ENCODE data around the gene ZNF697.
A peak's percentile ranks its signal among the peaks of the same experiment; 100 is the strongest.
"Not testable (repeated sequence)": the region's sequence is repeated elsewhere in the genome, so short reads cannot be mapped to it uniquely, and the experiment has no call there.

ZNF697 gene

DNA sequence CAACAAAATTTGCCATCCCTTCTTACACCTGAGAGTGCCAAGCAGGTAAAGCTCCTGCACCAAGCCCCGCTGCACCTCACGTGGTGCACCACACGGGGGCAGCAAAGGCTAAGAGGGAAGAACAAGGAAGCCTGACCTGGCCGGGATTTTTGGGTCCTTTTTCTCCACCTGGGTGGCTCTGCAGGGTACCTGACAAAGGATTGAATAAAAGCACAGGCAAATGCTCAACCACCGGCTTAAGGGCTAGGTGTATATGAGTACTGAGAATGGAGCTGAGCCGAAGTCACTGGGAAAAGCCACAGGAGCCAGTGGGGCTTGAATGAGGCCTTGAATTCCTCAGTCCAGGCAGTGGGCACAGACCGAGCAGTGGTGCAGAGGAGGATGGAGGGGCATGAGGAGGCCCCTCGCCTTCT is 36.4 kb downstream of the ZNF697 start:
- Mint-ChIP-seq H3K9me3 (no peaks in the 10 kb centered on the region), H3K4me1 (no peaks in the 10 kb centered on the region), H3K4me3 (no peak overlapping the region), H3K27me3 (peaks cover 10% of the 10 kb centered on the region), H3K36me3 (no peaks in the 10 kb centered on the region), H3K27ac (no peak overlapping the region)
- DNase-seq = peak; percentile 86
- CTCF ChIA-PET = interaction anchor here (0.8 to 4.7 kb wide), 7 partner anchors 11 to 133 kb away, joined by 3 to 84 read pairs (median 4); no protein-coding TSS in a partner anchor

DNA sequence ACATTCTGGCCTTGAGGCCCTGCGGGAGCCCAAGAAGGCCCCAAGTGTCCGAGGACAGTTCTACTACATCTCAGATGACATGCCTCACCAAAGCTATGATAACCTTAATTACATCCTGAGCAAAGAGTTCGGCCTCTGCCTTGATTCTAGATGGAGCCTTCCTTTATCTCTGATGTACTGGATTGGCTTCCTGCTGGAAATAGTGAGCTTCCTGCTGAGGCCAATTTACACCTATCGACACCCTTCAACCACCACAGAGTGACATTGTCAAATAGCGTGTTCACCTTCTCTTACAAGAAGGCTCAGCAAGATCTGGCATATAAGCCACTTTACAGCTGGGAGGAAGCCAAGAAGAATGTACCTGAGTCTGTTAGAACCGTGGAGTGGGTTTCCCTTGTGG is 39.2 kb downstream of the ZNF697 start:
- not testable (repeated sequence) for H3K4me3 Mint-ChIP-seq

DNA sequence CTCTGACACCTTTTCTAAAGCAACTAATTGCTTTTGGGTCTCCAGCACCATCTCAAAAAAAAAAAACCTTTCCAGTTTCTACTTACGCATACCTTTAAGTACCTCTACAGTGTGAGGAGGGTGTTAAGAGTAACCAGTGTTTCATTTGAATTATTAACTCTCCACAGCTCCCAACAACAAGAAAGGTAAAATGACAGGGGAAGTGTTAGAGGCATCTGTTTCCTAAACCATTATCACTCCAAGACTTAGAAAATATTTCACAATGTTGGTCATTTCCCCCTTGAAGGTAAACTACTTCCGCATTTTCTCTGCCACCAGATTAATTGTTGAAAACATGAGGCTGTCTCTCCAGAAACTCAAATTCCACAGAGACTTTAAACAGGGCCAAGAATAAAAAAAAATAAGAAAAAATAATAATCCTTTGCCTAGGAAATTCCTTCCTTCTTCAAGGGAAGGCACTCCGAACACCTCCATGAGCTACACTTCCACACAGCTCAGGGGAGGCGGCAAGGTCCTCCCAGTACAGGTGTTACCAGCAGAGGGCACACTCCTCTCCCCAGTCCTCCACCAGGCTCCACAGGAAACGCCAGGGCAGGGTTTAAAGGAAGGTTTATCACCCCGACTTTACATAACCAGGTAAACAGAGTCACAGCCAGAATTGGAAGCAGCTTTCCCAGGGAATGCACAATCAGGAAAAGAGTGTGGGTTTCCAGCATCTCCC is 40.8 kb downstream of the ZNF697 start:
- H3K36me3 Mint-ChIP-seq, H3K4me3 Mint-ChIP-seq, H3K9me3 Mint-ChIP-seq, CTCF ChIA-PET, H3K27ac Mint-ChIP-seq, H3K4me1 Mint-ChIP-seq, DNase-seq: not testable (repeated sequence)
- H3K27me3 Mint-ChIP-seq = peaks cover 21% of the 10 kb centered on the region

More for the DNA sequence above, 39.2 kb downstream of the ZNF697 start:
- not testable (repeated sequence) for H3K9me3 Mint-ChIP-seq, H3K36me3 Mint-ChIP-seq, H3K27ac Mint-ChIP-seq, DNase-seq, H3K4me1 Mint-ChIP-seq
- H3K27me3 Mint-ChIP-seq = peaks cover 15% of the 10 kb centered on the region
- CTCF ChIA-PET = interaction anchor here (4.7 kb wide), 1 partner anchor 66 kb away, joined by 84 read pairs; no protein-coding TSS in a partner anchor

DNA sequence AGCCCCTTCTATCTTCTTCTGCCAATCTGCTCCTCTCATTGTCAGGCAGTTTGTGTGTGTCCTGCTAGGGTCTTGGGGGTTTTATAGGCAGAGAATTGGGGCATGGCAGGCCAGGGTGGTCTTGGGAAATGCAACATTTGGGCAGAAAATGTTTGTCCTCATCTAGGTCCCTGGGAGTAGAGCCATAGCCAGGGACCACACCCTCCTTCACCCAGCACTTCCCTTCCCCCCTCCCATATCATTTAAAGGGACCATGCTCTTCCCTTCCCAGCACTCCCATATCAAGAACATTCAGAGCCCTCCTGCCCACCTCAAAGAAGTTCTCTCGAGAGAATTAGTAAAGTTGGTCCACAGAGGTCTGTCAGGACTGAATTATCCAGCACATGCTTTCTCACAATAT is 41.7 kb downstream of the ZNF697 start:
- DNase-seq = no peak
- H3K36me3 Mint-ChIP-seq = no peaks in the 10 kb centered on the region
- CTCF ChIA-PET = interaction anchor here (0.8 kb wide), 1 partner anchor 140 kb away, joined by 3 read pairs; no protein-coding TSS in a partner anchor
- H3K4me3 Mint-ChIP-seq = no peak overlapping the region
- no peaks in the 10 kb centered on the region for H3K4me1 Mint-ChIP-seq
- peaks cover 20% of the 10 kb centered on the region for H3K27me3 Mint-ChIP-seq
- H3K27ac Mint-ChIP-seq = no peak overlapping the region
- H3K9me3 Mint-ChIP-seq = no peaks in the 10 kb centered on the region

DNA sequence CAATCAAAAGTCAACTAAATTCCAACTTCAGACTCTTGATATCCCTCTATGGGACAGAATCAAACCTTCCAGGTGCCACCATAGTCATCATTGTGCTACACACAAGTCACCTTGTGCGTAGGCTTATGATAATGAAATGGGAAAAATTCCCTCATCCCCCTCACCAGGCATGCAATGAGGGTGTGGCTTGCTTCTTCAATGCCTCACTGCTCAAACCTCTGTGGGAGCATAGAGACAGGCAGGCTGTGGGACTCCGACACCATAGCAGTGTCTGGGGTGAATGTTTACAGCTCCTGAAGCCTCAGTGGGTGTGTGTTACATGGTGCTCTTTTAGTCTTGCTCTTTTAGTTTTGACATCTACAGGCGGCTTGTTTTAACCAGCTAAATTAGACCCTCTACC is 42.4 kb downstream of the ZNF697 start:
- CTCF ChIA-PET = interaction anchor here (0.8 kb wide), 1 partner anchor 141 kb away, joined by 3 read pairs; no protein-coding TSS in a partner anchor
- no peak for DNase-seq
- H3K9me3 Mint-ChIP-seq = no peaks in the 10 kb centered on the region
- no peaks in the 10 kb centered on the region for H3K36me3 Mint-ChIP-seq
- H3K27ac Mint-ChIP-seq = no peak overlapping the region
- H3K27me3 Mint-ChIP-seq = peaks cover 24% of the 10 kb centered on the region
- no peaks in the 10 kb centered on the region for H3K4me1 Mint-ChIP-seq
- H3K4me3 Mint-ChIP-seq = no peak overlapping the region

DNA sequence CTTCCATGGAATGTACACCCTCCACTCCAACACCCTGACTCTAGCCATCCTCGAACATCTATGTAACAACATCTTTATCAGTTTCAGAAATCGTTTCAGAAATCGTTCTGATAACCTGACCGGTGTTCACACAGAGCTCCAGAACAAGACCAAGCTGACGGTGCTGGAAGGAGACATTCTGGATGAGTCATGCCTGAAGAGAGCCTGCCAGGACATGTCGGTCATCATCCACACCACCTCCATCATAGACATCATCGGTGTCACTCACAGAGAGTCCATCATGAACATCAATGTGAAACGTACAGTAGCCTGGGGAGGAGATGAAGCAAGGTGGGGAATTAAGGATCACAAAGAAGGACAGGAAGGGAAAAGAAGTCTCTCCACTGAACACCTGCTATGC is 43.0 kb downstream of the ZNF697 start:
- H3K9me3 Mint-ChIP-seq, H3K4me1 Mint-ChIP-seq, H3K36me3 Mint-ChIP-seq, H3K27ac Mint-ChIP-seq, CTCF ChIA-PET, H3K4me3 Mint-ChIP-seq, DNase-seq: not testable (repeated sequence)
- H3K27me3 Mint-ChIP-seq = peaks cover 27% of the 10 kb centered on the region

DNA sequence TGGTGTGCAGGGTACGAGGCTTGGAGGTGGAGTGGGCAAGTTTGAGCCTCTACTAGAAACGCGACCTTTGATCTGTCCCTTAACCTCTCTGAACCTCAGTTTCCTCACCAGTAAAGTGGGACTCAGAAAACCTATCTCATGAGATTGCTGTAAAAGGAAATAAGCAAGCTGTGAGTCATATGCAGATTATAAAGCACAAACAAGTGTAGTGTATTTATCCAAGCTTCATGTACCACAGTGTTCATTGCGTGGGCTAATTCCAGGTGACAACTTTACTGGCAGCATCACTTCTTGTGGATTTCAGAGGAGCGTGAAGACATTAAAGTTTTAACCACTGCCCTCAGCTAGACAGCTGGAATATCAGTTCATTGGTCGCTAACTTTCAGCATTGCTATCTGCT is 44.4 kb downstream of the ZNF697 start:
- H3K36me3 Mint-ChIP-seq = no peaks in the 10 kb centered on the region
- no peaks in the 10 kb centered on the region for H3K9me3 Mint-ChIP-seq
- peaks cover 31% of the 10 kb centered on the region for H3K27me3 Mint-ChIP-seq
- no peak for DNase-seq
- no peaks in the 10 kb centered on the region for H3K4me1 Mint-ChIP-seq
- H3K4me3 Mint-ChIP-seq = no peak overlapping the region
- CTCF ChIA-PET = no interaction called here
- no peak overlapping the region for H3K27ac Mint-ChIP-seq

DNA sequence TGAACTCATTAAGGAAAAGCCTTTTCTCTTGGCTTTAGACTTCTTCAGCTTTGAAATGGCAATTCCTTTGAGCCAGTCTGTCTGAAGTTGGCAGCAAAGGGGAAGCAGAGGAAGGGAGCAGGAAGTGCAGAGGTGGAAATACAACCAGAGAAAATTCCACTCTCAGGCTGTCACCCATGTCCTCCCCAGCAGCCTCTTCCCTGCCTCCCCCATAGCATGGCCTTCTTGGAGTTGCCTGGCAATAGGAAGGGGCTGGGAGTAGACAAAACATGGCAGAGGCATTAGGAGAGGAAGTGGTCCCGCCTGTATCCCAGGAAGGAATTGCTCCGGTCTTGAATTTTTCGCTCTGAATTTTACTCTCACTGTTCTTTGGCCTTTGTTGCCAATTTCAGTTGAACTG is 44.8 kb downstream of the ZNF697 start:
- H3K4me1 Mint-ChIP-seq, H3K4me3 Mint-ChIP-seq, H3K9me3 Mint-ChIP-seq, CTCF ChIA-PET, H3K27ac Mint-ChIP-seq, DNase-seq, H3K36me3 Mint-ChIP-seq: not testable (repeated sequence)
- peaks cover 31% of the 10 kb centered on the region for H3K27me3 Mint-ChIP-seq

DNA sequence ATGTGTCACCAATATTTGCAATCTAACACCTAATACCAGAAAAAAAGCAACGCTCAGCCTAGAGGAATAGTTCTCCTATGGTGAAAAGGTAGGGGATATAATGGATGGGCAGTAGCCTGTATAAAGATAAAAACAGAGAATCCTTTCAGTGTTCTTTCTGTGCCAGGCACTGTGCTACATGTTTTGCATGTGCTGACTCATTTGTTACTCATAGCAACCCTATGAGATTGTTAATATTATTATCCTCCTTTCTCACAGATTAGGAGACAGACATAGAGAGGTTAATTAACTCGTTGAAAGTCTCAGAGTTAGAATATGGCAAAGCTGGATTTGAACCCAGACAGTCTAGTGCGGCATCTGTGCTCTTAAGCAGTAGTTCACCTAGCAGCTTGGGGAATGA is 45.3 kb downstream of the ZNF697 start:
- H3K4me1 Mint-ChIP-seq, H3K27ac Mint-ChIP-seq, H3K9me3 Mint-ChIP-seq, CTCF ChIA-PET, H3K36me3 Mint-ChIP-seq, H3K4me3 Mint-ChIP-seq, DNase-seq: not testable (repeated sequence)
- H3K27me3 Mint-ChIP-seq = peaks cover 31% of the 10 kb centered on the region

DNA sequence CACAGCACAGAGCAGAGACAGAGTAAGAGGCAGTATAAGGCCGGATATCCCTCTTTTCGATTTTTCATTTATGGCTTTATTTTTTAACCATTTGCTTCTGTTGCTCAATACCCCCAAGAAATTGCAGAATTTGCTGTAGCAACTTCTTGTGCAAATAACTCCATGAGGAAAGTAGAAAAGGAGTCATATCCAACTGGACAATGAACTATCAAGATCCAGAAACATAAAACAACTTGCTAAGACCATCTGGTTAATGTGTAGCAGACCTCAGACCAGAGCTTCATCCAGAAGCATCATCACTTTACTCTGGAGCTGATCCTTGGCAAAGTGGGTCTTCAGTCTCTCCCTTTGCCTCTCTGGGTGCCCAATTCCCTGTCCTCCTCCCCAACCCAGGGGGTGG is 45.9 kb downstream of the ZNF697 start:
- Mint-ChIP-seq H3K36me3 (no peaks in the 10 kb centered on the region), H3K9me3 (no peaks in the 10 kb centered on the region), H3K4me3 (no peak overlapping the region), H3K27ac (no peak overlapping the region), H3K4me1 (no peaks in the 10 kb centered on the region), H3K27me3 (peaks cover 31% of the 10 kb centered on the region)
- CTCF ChIA-PET = no interaction called here
- no peak for DNase-seq

DNA sequence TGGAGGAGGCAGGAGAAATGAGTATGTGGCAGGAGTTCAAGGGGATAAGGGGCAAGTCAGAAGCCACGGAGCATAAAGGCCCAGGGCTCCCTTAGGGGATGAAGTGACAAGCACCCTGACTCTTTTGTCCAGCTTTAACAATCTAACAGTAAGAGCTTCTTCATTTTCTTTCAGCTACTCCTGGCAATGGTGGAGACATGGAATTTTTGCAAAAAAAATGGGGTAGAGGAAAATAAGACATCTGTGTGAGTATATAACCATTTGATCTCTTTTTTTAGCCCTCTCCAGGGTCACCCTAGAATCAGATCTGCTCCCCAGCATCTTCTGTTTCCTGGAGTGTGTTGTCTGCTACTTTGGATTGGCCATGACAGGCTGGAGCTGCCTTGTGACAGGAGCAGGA is 47.1 kb downstream of the ZNF697 start:
- CTCF ChIA-PET = interaction anchor here (1.1 to 1.7 kb wide), 2 partner anchors 11 to 75 kb away, joined by 3 to 5 read pairs; no protein-coding TSS in a partner anchor
- H3K27me3 Mint-ChIP-seq = peaks cover 35% of the 10 kb centered on the region
- no peak overlapping the region for H3K27ac Mint-ChIP-seq
- no peaks in the 10 kb centered on the region for H3K4me1 Mint-ChIP-seq
- H3K4me3 Mint-ChIP-seq = no peak overlapping the region
- no peaks in the 10 kb centered on the region for H3K36me3 Mint-ChIP-seq
- DNase-seq = no peak
- H3K9me3 Mint-ChIP-seq = no peaks in the 10 kb centered on the region

DNA sequence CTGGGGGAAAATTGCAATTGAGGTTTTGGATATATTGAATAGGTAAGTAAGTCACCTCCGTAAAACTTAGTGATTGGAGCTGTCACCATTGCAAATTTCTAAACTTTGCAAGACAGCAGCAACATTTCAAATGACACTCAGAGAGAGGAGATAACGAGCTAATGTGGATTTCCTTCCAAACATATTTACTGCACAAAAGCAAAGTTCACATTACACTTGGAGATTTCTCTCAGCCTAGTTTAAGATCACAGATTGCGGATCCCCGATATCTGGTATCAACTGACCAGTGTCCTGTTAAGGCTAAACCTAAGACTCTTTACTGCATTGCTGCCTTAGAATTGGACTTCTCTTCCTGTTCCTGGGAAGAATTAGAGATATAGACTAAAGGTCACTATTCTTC is 47.5 kb downstream of the ZNF697 start:
- Mint-ChIP-seq H3K27ac (no peak overlapping the region), H3K4me1 (no peaks in the 10 kb centered on the region), H3K9me3 (no peaks in the 10 kb centered on the region), H3K36me3 (no peaks in the 10 kb centered on the region), H3K4me3 (no peak overlapping the region), H3K27me3 (peaks cover 36% of the 10 kb centered on the region)
- CTCF ChIA-PET = interaction anchor here (1.1 to 1.7 kb wide), 2 partner anchors 11 to 75 kb away, joined by 3 to 5 read pairs; no protein-coding TSS in a partner anchor
- DNase-seq = no peak

DNA sequence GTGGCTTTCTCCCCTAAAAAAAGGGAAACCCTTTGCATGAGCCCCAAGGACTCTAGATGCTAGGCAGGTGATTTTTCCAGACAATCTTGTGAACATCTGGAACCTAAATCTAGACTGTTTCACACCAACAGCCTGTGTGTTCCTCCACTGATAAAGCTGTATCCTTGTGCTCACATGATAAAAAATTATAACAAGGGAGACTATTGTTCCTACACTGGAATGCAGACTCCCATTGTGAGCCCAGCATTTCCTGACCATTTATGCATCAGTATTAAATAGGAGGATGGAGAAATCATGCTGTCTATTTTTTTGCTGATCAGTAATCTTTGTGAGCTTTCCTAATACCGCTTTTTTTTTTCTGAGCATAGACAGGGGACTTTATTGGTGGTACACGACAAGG is 52.5 kb downstream of the ZNF697 start:
- Mint-ChIP-seq H3K9me3 (no peaks in the 10 kb centered on the region), H3K4me1 (no peaks in the 10 kb centered on the region), H3K27ac (no peak overlapping the region), H3K4me3 (no peak overlapping the region), H3K27me3 (peaks cover 16% of the 10 kb centered on the region), H3K36me3 (no peaks in the 10 kb centered on the region)
- CTCF ChIA-PET = interaction anchor here (0.6 kb wide), 2 partner anchors 80 to 148 kb away, joined by 3 to 4 read pairs; no protein-coding TSS in a partner anchor
- DNase-seq = no peak

DNA sequence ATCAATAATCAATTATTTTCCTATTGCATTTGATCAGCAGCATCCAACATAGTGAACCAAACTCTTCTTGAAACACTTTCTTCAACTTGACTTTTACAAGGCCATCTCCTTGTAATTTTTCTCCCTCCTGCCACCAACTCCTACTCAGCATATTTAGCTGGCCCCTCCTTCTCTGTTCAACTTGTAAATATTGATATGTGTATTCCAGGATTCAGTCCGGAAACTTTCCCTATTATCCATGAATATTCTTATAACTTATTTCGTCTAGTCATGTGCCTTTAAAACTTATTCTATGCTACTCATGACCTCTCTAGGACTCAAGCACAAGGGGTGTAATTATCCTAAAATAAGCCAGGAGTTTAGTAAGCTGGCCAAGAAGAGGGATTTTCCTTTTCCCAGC is 52.9 kb downstream of the ZNF697 start:
- no peak for DNase-seq
- peaks cover 15% of the 10 kb centered on the region for H3K27me3 Mint-ChIP-seq
- no peaks in the 10 kb centered on the region for H3K36me3 Mint-ChIP-seq
- CTCF ChIA-PET = interaction anchor here (0.6 kb wide), 2 partner anchors 80 to 148 kb away, joined by 3 to 4 read pairs; no protein-coding TSS in a partner anchor
- no peaks in the 10 kb centered on the region for H3K4me1 Mint-ChIP-seq
- no peak overlapping the region for H3K27ac Mint-ChIP-seq
- no peak overlapping the region for H3K4me3 Mint-ChIP-seq
- H3K9me3 Mint-ChIP-seq = no peaks in the 10 kb centered on the region

DNA sequence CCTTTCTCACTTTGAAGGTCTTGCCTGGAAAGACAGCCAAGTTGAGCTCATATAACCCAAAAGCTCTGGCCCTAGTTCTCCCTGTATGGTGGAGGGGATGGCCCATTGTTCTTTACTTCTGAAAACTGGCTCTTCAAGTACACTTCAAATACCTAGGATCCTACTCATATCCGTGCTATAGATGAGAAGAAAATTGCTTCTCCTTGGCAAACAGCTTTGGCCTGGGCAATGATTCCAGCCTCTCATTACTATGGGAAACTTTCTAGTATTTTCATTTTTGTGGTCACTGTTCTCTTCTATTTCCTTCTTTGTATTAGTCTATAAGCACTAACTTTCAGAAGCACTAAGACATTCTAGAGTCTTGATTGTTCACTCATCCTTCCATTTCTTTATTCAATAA is 53.7 kb downstream of the ZNF697 start:
- Mint-ChIP-seq H3K27me3 (peaks cover 10% of the 10 kb centered on the region), H3K4me3 (no peak overlapping the region), H3K9me3 (no peaks in the 10 kb centered on the region), H3K4me1 (no peaks in the 10 kb centered on the region), H3K27ac (no peak overlapping the region), H3K36me3 (no peaks in the 10 kb centered on the region)
- CTCF ChIA-PET = no interaction called here
- no peak for DNase-seq
